Measurements from ENCODE around the gene PPARD.

PPARD gene

DNA sequence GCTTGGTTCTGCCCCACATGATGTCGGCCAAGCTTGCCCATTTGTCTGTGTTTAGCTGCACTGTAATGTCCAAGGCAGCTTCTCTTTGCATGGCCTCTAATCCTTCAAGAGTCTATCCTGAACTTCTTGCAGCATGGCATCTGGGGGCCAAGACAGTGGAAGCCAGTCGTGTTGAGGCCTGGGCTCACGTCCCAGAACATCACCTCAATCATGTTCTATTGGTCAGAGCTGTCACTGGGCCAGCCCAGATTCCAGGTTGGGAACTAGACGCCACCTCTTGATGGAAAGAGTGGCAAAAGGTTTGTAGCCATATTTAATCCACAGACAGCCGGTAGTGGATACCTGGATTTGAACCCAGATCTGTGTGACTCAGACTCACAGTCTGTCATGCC is 25.3 kb downstream of the PPARD start:
- Histone ChIP-seq H2BK15ac (replicated peaks; ENCODE audit: low read depth) (no peak overlapping the region), H3K4ac (ENCODE audit: low read depth, low read length) (no peak overlapping the region), H2BK120ac (ENCODE audit: low read depth, low read length) (no peak overlapping the region), H3K4me3 (ENCODE audit: low read length) (no peak overlapping the region), H3K9ac (ENCODE audit: low read length) (no peak overlapping the region), H2AK5ac (ENCODE audit: low read length) (no peak overlapping the region), H3K4me2 (ENCODE audit: low read length) (no peak overlapping the region), H3K56ac (ENCODE audit: low read length) (no peak overlapping the region), H4K5ac (ENCODE audit: low read length) (no peak overlapping the region), H3K23ac (ENCODE audit: low read length) (no peak overlapping the region), H3K36me3 (ENCODE audit: control insufficient read depth, insufficient read depth, low read length) (no peaks in the 10 kb centered on the region), H3K4me1 (ENCODE audit: control insufficient read depth, low read depth, low read length) (peaks cover 3% of the 10 kb centered on the region), H4K8ac (ENCODE audit: low read depth, low read length) (no peak overlapping the region), H3K79me2 (ENCODE audit: control insufficient read depth, insufficient read depth, low read length) (no peaks in the 10 kb centered on the region), H3K18ac (ENCODE audit: low read length) (no peak overlapping the region), H3K27me3 (ENCODE audit: insufficient read depth, low read length, poor library complexity) (no peaks in the 10 kb centered on the region), H2BK5ac (ENCODE audit: low read length) (no peak overlapping the region), H3K27ac (ENCODE audit: low read depth, low read length) (no peak overlapping the region), H3K79me1 (ENCODE audit: low read length) (peaks cover 3% of the 10 kb centered on the region)
- no CpG with 5 or more reads among the region's 5 CpGs for WGBS (ENCODE audit: extremely low coverage, insufficient coverage, low lambda C conversion rate)
- no peak for DNase-seq

DNA sequence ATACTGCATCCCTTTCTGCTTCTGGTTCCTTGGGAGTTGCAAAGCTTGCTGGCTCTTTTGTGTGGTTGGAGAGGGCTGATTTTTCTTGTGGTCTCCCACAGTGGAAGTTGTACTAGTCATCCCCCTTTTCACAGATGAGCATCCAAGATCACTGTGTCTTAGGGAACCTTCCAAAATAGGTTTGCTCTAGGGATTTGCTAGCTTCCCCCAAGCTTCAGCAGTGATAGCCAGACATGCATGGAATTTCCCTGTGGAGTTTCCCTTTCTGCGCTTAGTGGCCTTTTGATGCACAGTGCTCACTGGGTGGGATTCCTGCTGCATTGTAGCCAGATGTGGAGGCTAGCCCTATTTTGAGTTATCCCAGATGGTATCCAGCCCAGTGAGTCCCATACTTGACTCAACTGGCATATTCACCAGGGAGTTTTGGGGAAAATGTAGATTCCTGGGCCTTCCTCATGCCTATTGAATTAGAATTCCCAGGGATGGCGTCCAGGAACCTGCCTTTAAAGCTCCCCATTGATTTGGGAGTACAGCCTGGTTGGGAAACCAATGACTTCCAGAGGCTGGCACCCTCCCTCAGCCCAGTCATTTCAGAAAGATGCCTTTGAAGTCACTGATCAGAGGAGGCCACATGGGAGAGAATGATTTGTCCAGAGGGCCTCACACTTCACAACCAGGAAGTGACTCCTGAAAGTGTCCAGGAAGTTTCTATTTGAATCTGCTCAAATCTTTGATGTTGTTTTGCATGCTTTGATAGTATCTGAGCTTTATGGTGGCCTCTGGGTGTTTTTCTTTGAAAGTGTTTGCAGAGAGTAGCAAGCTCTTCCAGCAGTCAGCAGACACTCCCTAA is 25.9 kb downstream of the PPARD start:
- H3K79me2 ChIP-seq (ENCODE audit: control insufficient read depth, insufficient read depth, low read length): no peaks in the 10 kb centered on the region
- peaks cover under 1% of the 10 kb centered on the region for H3K4me1 ChIP-seq (ENCODE audit: control insufficient read depth, low read depth, low read length)
- no peak overlapping the region for H3K4me2 ChIP-seq (ENCODE audit: low read length)
- no peak overlapping the region for H3K56ac ChIP-seq (ENCODE audit: low read length)
- no peak overlapping the region for H3K4ac ChIP-seq (ENCODE audit: low read depth, low read length)
- H3K4me3 ChIP-seq (ENCODE audit: low read length): no peak overlapping the region
- no peak for DNase-seq
- H2BK5ac ChIP-seq (ENCODE audit: low read length): no peak overlapping the region
- no peak overlapping the region for H3K18ac ChIP-seq (ENCODE audit: low read length)
- H2BK15ac ChIP-seq (replicated peaks; ENCODE audit: low read depth): no peak overlapping the region
- H4K5ac ChIP-seq (ENCODE audit: low read length): no peak overlapping the region
- no peaks in the 10 kb centered on the region for H3K36me3 ChIP-seq (ENCODE audit: control insufficient read depth, insufficient read depth, low read length)
- H3K27ac ChIP-seq (ENCODE audit: low read depth, low read length): no peak overlapping the region
- no peak overlapping the region for H4K8ac ChIP-seq (ENCODE audit: low read depth, low read length)
- no peak overlapping the region for H3K9ac ChIP-seq (ENCODE audit: low read length)
- WGBS (ENCODE audit: extremely low coverage, insufficient coverage, low lambda C conversion rate): no CpG with 5 or more reads among the region's 2 CpGs
- H3K23ac ChIP-seq (ENCODE audit: low read length): no peak overlapping the region
- no peak overlapping the region for H2BK120ac ChIP-seq (ENCODE audit: low read depth, low read length)
- no peaks in the 10 kb centered on the region for H3K27me3 ChIP-seq (ENCODE audit: insufficient read depth, low read length, poor library complexity)
- H2AK5ac ChIP-seq (ENCODE audit: low read length): no peak overlapping the region
- peaks cover 3% of the 10 kb centered on the region for H3K79me1 ChIP-seq (ENCODE audit: low read length)

DNA sequence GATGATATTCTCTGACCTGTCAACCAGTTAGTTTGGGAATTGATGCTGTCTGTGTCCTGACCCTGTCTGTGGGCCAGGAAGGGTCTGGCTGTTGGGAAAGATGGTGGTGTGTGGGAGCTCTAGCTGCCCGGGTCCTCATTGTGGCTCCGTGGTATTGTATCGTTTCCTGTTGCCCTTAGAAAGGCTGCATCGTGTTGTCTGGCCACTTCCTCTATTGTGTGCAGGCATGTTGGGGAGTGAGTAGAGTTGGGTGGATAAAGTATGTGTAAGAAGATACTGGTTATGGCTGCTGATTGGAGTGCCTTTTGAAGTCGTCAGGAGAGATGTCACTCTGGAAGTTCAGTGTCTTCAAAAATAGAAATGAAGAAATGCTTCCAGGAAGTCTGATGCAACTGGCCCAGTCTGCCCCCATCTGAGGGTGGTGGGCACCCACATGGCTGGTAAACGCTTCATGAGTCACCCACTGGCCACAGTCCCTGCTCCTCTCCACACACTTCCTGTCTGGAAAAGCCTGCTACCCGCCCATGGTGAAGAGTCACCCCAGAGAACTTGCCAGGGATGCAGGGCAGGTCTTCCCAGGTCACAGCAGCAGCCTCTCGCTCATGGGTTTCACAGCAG is 27.9 kb downstream of the PPARD start:
- no peak overlapping the region for H4K5ac ChIP-seq (ENCODE audit: low read length)
- H3K4me1 ChIP-seq (ENCODE audit: control insufficient read depth, low read depth, low read length): no peaks in the 10 kb centered on the region
- DNase-seq: no peak
- H3K9ac ChIP-seq (ENCODE audit: low read length): no peak overlapping the region
- no peak overlapping the region for H3K27ac ChIP-seq (ENCODE audit: low read depth, low read length)
- WGBS (ENCODE audit: extremely low coverage, insufficient coverage, low lambda C conversion rate): no CpG with 5 or more reads among the region's 8 CpGs
- H3K27me3 ChIP-seq (ENCODE audit: insufficient read depth, low read length, poor library complexity): no peaks in the 10 kb centered on the region
- H3K79me1 ChIP-seq (ENCODE audit: low read length): peaks cover 3% of the 10 kb centered on the region
- no peak overlapping the region for H3K4me3 ChIP-seq (ENCODE audit: low read length)
- H3K56ac ChIP-seq (ENCODE audit: low read length): no peak overlapping the region
- H2BK15ac ChIP-seq (replicated peaks; ENCODE audit: low read depth): no peak overlapping the region
- no peaks in the 10 kb centered on the region for H3K36me3 ChIP-seq (ENCODE audit: control insufficient read depth, insufficient read depth, low read length)
- no peak overlapping the region for H3K18ac ChIP-seq (ENCODE audit: low read length)
- H2BK5ac ChIP-seq (ENCODE audit: low read length): no peak overlapping the region
- H2AK5ac ChIP-seq (ENCODE audit: low read length): no peak overlapping the region
- no peak overlapping the region for H2BK120ac ChIP-seq (ENCODE audit: low read depth, low read length)
- no peak overlapping the region for H3K4ac ChIP-seq (ENCODE audit: low read depth, low read length)
- no peaks in the 10 kb centered on the region for H3K79me2 ChIP-seq (ENCODE audit: control insufficient read depth, insufficient read depth, low read length)
- no peak overlapping the region for H3K23ac ChIP-seq (ENCODE audit: low read length)
- no peak overlapping the region for H3K4me2 ChIP-seq (ENCODE audit: low read length)
- H4K8ac ChIP-seq (ENCODE audit: low read depth, low read length): no peak overlapping the region

DNA sequence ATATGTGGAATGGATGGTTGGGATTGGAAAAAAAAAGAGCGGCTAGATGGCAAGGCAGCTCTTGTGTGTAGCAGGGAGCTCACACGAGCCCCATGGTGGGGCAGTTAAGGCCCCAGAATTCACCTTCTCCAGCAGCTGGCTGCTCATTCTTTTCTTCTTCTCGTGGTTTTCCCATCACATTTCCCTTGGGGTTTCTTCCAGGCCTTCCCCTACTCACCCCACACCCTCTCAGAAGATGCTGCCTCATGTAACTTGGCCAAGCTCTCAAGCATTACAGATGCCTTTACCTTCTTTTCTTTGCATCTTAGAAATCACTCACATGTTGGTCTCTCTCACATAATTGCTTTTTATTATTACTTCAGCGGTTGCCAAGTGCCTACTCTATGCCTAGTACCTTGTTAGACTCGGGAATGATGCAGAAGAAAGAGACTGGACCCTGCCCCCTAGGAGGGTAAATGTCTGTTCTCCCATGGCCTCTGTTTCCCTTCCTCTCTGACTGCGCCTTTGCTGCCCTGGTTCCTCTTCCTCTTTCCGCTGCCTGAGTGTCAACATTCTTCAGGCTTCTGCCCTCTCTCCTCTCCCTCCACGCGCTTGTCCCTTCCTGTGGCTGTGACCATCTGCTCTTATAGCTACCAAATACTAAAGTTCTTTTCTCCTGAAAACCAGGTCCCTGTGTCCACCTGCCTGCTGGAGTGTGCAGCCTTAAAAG is 28.6 kb downstream of the PPARD start:
- no peak overlapping the region for H2BK15ac ChIP-seq (replicated peaks; ENCODE audit: low read depth)
- H3K4me2 ChIP-seq (ENCODE audit: low read length): no peak overlapping the region
- H3K27me3 ChIP-seq (ENCODE audit: insufficient read depth, low read length, poor library complexity): no peaks in the 10 kb centered on the region
- H3K56ac ChIP-seq (ENCODE audit: low read length): no peak overlapping the region
- H2AK5ac ChIP-seq (ENCODE audit: low read length): no peak overlapping the region
- H2BK5ac ChIP-seq (ENCODE audit: low read length): no peak overlapping the region
- DNase-seq: no peak
- H3K4me1 ChIP-seq (ENCODE audit: control insufficient read depth, low read depth, low read length): no peaks in the 10 kb centered on the region
- H3K4me3 ChIP-seq (ENCODE audit: low read length): no peak overlapping the region
- no peak overlapping the region for H3K23ac ChIP-seq (ENCODE audit: low read length)
- H3K27ac ChIP-seq (ENCODE audit: low read depth, low read length): no peak overlapping the region
- WGBS (ENCODE audit: extremely low coverage, insufficient coverage, low lambda C conversion rate): no CpG with 5 or more reads among the region's 9 CpGs
- H3K79me2 ChIP-seq (ENCODE audit: control insufficient read depth, insufficient read depth, low read length): no peaks in the 10 kb centered on the region
- H4K5ac ChIP-seq (ENCODE audit: low read length): no peak overlapping the region
- H3K36me3 ChIP-seq (ENCODE audit: control insufficient read depth, insufficient read depth, low read length): no peaks in the 10 kb centered on the region
- H3K18ac ChIP-seq (ENCODE audit: low read length): no peak overlapping the region
- no peak overlapping the region for H3K9ac ChIP-seq (ENCODE audit: low read length)
- H3K4ac ChIP-seq (ENCODE audit: low read depth, low read length): no peak overlapping the region
- no peak overlapping the region for H4K8ac ChIP-seq (ENCODE audit: low read depth, low read length)
- no peak overlapping the region for H2BK120ac ChIP-seq (ENCODE audit: low read depth, low read length)
- peaks cover 3% of the 10 kb centered on the region for H3K79me1 ChIP-seq (ENCODE audit: low read length)

DNA sequence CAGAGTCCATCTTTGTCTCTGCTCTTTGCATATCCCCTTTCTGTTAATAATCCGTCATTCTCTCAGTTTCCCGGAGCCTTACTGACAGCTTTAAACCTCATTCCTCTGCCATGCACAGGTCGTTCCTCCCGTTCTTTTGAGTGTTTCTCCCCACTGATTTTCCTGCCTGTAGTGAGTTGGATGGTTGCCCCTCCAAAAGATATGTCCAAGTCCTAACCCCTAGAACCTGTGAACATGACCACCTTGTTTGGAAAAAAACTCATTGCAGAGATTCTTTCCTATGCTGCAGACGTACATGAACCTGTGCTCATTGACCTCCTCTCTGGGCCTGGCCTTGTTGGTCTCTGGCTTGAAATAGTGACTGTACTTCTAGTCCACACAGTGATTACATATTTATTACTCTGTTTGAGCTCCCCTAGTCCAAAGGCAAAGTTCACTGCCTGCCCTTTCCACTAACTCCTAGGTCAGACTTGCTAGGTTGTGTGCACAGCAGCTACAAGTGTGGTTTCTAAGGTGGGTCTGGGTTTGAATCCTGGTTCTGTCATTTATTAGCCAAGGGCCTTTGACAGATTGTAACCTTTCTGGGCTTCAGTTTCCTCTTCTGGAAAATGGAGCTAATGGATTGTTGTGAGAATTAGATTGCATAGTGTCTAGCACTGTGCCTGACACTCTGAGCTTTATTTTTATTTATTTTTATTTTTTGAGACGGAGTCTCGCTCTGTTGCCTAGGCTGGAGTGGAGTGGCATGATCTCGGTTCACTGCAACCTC is 29.3 kb downstream of the PPARD start:
- WGBS (ENCODE audit: extremely low coverage, insufficient coverage, low lambda C conversion rate): no CpG with 5 or more reads among the region's 8 CpGs
- no peak overlapping the region for H3K4me3 ChIP-seq (ENCODE audit: low read length)

More for the DNA sequence above, 29.3 kb downstream of the PPARD start:
- Histone ChIP-seq H3K27ac (ENCODE audit: low read depth, low read length) (no peak overlapping the region), H2BK15ac (replicated peaks; ENCODE audit: low read depth) (no peak overlapping the region), H3K27me3 (ENCODE audit: insufficient read depth, low read length, poor library complexity) (no peaks in the 10 kb centered on the region), H2AK5ac (ENCODE audit: low read length) (no peak overlapping the region), H4K8ac (ENCODE audit: low read depth, low read length) (no peak overlapping the region), H3K4me1 (ENCODE audit: control insufficient read depth, low read depth, low read length) (no peaks in the 10 kb centered on the region), H3K79me1 (ENCODE audit: low read length) (peaks cover 1% of the 10 kb centered on the region), H3K23ac (ENCODE audit: low read length) (no peak overlapping the region), H3K9ac (ENCODE audit: low read length) (no peak overlapping the region), H3K18ac (ENCODE audit: low read length) (no peak overlapping the region), H4K5ac (ENCODE audit: low read length) (no peak overlapping the region), H3K4ac (ENCODE audit: low read depth, low read length) (no peak overlapping the region), H3K79me2 (ENCODE audit: control insufficient read depth, insufficient read depth, low read length) (no peaks in the 10 kb centered on the region), H2BK5ac (ENCODE audit: low read length) (no peak overlapping the region), H3K36me3 (ENCODE audit: control insufficient read depth, insufficient read depth, low read length) (no peaks in the 10 kb centered on the region), H3K56ac (ENCODE audit: low read length) (no peak overlapping the region), H2BK120ac (ENCODE audit: low read depth, low read length) (no peak overlapping the region), H3K4me2 (ENCODE audit: low read length) (no peak overlapping the region)
- DNase-seq: no peak
